ENCODE results near the gene PCDHA1.

- TF ChIP-seq CTCF (conservative IDR thresholded peaks at IDR 0.05; ENCODE audit: low read depth in 2 of 2) (peak; percentile 76), EZH2 (IDR thresholded peaks at IDR 0.05; ENCODE audit: low read depth, unreplicated experiment) (no peak), EZH2phosphoT487 (IDR thresholded peaks at IDR 0.05; ENCODE audit: unreplicated experiment) (no peak), STAT1 (IDR thresholded peaks at IDR 0.05; ENCODE audit: unreplicated experiment) (no peak)
Observed at GRCh38 chr5:140785905-140786686, at the start of gene PCDHA1.
